Limb (tissue), 2 donors: ENCODE data around the gene NRXN3.
A peak's percentile ranks its signal among the peaks of the same experiment; 100 is the strongest.

ENCODE experiments used
- DNase-seq, 2 donors: peaks; one replicate each; pipeline ENCODE4 v3.0.0-alpha.2; 2016; ENCODE audit errors: extremely low spot score in 2 of 2

NRXN3 gene

GRCh38 chr14:79278798-79279644 is 1108.8 kb downstream of the NRXN3 start:
- DNase-seq, result peak; percentile 79 to 86

- DNase-seq, result no peak
Measured at GRCh38 chr14:79279645-79280597, 1109.7 kb downstream of the NRXN3 start.

- no peak for DNase-seq
Measured at GRCh38 chr14:79281244-79282152, 1111.3 kb downstream of the NRXN3 start.

GRCh38 chr14:79284621-79285020 is 1114.4 kb downstream of the NRXN3 start:
- no peak for DNase-seq

GRCh38 chr14:79285263-79285662 is 1115.1 kb downstream of the NRXN3 start:
- DNase-seq, result no peak

GRCh38 chr14:79287976-79288375 is 1117.8 kb downstream of the NRXN3 start:
- DNase-seq, result no peak

DNA sequence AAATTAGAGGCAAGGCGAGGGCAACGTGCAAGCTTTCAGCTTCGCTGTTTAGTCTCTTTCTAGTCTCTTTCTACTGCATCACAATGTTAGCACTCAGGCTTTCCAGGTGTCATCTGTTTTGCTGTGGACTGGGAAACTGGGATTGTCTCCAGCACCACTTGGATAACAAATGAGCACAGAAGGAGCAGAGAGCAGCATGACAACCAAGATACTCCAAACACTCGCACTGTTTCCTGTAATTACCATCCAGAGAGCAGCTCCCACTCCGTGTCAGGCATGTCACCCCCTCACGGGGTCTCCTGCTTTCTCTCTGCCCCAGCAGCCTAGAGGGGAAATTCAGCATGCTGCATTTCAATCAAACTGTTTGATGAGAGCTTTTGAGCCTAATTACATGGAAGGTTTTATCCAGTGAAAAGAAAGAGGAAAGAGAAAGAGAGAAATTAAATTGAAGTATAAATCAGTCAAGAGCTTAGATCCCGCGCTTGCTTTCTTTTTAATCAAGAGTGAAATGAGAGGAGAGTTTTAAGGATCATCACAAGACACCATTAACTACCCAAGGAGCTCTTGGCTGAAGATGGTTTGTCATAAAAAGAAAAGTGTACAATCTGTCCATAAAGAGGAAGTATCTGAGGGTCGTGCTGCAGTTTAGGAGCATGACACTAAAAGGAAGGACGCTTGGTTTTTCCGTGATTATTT is 1123.5 kb downstream of the NRXN3 start:
- peak in 1 of 2 donors; percentile 4 for DNase-seq

- DNase-seq, result no peak
Measured at GRCh38 chr14:79294499-79294898, 1124.3 kb downstream of the NRXN3 start.

- no peak for DNase-seq
Measured at GRCh38 chr14:79295385-79295784, 1125.2 kb downstream of the NRXN3 start.

- no peak for DNase-seq
Measured at GRCh38 chr14:79298373-79298772, 1128.2 kb downstream of the NRXN3 start.

GRCh38 chr14:79299162-79299561 is 1129.0 kb downstream of the NRXN3 start:
- DNase-seq, result no peak

DNA sequence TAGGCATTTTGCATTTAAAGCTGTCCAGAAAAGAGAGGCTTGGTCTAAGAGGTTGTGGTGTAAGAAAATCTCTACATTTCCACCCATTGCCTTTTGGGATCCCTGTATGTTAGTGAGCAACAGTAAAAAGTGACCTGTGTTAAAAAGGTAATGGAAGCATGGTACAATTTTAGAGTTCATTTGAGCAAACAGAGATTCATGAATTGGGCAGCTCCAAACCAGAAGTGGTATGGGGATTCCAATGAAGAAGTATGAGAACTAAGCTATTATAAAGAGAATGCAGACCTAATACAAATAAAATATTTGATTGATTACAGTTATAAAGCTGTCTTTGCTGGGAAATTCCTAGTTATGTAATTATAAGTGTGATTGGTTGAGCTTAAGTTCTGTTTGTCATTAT is 1134.1 kb downstream of the NRXN3 start:
- DNase-seq, result no peak

- no peak for DNase-seq
Measured at GRCh38 chr14:79306546-79306945, 1136.4 kb downstream of the NRXN3 start.

DNA sequence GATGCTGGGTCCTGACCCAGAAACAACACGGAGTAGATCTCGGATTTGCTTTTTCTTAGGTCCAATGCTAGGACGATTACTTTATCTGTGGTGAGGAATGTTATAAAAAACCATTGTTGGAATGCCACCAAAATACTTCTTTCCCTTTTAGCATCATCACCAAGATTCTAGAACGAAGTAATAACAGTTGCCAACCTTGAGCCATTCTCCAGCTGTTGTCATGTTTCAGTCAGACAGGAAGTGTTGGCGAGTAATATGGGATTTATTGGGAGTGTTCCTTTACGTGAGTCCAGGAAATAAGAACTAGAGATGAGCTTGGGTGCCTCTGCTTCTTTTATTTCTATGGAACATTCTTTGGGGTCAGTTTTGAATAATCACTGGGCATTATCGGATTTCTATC is 1148.2 kb downstream of the NRXN3 start:
- DNase-seq, result peak in 1 of 2 donors; percentile 10

GRCh38 chr14:79320561-79320960 is 1150.4 kb downstream of the NRXN3 start:
- no peak for DNase-seq

GRCh38 chr14:79321070-79321469 is 1150.9 kb downstream of the NRXN3 start:
- no peak for DNase-seq

DNA sequence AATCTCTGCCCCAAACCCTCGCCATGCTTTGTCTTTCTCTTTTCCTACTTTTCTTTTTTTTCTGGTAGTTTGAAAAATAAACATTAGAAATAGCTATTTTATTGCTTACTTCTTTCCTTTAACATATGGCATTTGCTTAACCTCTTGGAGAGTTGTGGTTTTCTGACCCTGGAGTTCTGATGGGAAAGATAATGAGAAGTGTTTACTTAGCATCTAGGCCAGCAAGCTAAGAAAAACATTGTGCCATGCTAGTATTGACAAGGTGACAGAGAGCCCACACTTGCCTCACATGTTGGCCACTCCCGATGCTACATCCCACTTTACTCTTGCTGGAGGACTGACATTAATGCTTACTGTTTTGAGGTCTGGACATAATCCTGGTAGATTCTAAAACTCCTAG is 1154.9 kb downstream of the NRXN3 start:
- DNase-seq, result no peak

GRCh38 chr14:79325557-79325956 is 1155.4 kb downstream of the NRXN3 start:
- no peak for DNase-seq

DNA sequence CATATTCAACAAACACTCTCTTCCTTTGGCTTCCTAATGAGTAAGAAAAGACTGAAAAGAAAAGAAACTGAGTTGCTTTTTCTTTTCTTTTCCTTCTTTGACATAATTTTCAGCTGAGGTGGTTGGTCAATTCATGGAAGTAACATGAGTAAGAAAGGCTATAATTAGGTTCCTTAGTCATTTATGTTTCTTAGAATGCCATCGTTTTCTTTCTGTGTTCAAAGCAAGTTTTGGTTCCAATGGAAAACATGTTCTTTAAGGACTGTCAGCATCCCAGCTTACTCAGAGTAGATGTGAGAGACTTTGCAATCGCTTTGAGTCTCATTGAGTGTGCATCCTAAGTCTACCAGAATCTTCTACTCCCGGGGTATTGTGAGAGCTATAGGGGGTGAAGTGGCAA is 1158.7 kb downstream of the NRXN3 start:
- DNase-seq, result no peak

GRCh38 chr14:79331830-79332229 is 1161.7 kb downstream of the NRXN3 start:
- no peak for DNase-seq
